ENCODE results near the gene EHMT1.

EHMT1 gene

DNA sequence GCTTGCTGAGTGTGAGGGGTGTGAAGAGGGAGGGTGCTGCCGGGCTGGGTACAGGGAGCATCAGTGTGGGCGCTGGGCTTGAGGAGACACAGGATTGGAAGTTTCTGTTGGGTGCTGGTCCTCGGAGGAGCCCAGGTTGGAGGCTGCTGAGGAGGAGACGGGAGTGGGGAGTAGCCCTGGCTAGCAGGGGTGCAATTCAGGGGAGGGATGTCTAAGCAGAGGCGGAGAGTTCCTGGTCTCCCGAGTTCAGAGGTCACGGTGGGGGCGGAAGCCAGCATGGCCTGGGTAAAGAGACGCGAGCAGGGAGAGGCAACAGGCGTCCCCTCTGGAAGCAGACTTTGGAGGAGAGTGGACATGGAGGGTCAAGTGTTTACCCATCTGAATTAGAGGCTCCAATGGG, 196.0 kb downstream of the EHMT1 start:
- DNase-seq, result no peak

DNA sequence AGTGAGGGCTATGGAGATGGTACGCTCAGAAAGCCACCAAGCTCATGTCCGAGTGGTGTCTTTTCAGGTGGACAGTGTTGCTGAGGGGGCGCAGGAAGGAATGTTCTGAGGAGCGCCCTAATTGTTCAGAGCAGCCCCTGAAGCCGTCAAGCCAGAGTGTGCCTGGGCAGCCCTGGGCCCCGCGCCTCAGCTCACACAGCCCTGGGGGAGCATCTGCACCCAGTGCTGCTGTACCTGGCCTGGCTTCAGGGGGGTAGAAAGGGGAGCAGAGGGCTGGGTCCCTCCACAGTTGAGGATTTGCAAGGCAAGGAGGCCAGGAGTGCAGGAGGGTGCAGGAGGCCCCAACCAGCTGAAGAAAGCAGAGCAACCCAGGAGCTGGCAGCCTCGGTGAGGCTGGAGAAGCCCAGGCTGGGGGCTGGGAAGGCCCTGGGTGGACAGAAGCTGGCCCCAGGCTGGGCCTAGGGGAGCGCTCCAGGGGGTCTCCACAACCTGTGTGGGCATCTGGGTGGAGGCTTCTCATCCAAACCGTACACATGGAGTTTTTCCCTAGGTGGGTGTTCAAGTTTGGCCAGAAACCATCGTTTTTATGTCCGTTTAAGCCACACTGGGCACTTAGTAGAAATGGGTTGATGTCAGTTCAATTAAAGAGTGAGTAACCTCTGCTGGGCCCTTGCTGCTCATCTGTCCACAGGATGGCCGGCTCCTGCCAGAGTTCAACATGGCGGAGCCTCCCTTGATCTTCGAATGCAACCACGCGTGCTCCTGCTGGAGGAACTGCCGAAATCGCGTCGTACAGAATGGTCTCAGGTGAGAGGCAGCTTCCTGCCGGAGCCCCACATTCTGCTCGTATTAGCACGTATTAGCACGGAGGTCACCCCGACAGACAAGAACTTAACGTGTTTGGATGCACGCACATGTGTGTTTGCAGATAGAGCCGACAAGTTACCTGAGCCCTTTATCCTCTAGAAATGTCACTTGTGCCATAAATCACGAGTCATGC, 196.8 kb downstream of the EHMT1 start:
- no peak for DNase-seq

DNA sequence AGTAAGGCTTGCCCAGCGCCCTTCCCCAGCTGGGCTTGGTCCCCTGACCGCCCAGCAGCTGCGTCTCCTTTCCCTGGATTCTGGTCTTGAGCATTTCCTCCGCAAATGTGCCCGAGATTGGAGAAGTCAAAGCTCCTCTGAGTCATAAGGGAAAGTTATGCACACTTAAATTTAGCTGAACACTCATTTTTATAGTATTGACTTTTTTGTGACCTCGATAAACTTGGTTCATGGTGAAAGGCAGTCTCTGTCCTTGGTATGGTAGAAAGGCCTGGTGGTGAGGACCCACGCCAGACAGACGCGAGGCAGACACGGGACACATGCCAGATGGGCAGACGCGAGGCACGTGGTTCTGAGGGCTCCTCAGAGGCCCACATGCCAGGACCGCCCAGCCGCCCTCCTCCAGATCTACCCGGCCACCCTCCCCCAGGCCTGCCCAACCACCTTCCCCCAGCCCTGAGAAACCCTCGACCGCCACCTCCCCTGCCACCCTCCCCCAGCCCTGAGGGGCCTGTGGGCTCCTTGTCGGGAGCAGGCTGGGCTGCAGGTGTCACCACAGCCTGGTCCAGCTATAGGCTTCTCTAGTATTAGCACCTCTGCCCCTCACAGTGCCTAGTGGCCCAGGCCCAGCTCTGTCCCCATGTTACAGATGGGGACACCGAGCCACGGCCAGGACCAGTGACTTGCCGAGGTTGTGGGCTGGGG, 197.9 kb downstream of the EHMT1 start:
- DNase-seq, result no peak

DNA sequence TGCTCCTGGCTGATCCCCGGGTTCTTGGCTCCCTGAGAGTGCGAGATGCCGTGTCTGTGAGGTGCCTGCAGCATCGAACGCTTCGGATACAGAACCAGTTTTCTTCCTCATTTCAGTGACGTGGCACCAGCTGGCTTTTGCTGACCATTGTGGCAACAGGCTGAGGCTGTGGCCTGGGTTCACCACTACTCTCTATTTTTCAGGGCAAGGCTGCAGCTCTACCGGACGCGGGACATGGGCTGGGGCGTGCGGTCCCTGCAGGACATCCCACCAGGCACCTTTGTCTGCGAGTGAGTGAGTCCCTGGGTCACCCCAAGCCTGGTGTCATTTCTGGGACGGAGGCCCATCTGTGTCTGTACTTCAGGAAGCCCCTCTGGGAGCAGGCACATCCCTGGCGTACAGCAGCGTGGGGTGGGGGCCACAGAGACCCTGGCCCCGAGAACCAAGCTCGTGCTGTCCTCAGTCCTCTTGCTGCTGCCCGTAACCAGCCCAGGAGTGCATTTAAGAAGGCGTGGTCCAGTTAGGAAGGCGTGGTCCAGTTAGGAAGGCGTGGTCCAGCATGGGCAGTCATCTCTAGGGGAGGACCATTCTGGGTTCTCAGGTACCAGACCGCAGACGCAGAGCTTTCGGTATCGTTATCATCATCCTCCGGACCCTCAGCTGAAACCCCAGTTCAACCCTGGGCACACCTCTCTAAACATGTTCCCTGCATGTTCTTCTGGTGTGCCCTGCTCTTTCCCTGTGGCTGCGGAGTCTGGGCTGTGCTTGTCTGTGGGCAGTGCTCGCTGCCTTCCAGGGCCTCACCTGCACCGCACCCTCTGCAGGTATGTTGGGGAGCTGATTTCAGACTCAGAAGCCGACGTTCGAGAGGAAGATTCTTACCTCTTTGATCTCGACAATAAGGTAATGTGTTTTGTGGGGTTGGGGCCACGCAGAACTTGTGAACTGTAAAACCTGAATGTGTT, 198.7 kb downstream of the EHMT1 start:
- no peak for DNase-seq

DNA sequence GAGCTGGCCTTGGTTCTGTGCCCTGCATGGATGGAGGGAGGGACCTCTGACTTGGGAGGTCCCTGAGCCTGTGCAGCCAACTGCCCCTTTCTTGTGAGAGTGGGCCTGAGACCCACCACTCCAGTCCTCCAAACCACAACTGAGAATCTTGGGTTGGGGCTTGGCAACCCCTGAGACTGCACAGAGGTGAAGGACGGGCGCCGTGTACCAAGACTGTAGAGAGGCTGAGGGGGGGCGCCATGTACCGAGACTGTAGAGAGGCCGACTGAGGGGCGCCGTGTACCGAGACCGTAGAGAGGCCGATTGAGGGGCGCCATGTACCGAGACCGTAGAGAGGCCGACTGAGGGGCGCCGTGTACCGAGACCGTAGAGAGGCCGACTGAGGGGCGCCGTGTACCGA, 199.5 kb downstream of the EHMT1 start:
- DNase-seq, result no peak

DNA sequence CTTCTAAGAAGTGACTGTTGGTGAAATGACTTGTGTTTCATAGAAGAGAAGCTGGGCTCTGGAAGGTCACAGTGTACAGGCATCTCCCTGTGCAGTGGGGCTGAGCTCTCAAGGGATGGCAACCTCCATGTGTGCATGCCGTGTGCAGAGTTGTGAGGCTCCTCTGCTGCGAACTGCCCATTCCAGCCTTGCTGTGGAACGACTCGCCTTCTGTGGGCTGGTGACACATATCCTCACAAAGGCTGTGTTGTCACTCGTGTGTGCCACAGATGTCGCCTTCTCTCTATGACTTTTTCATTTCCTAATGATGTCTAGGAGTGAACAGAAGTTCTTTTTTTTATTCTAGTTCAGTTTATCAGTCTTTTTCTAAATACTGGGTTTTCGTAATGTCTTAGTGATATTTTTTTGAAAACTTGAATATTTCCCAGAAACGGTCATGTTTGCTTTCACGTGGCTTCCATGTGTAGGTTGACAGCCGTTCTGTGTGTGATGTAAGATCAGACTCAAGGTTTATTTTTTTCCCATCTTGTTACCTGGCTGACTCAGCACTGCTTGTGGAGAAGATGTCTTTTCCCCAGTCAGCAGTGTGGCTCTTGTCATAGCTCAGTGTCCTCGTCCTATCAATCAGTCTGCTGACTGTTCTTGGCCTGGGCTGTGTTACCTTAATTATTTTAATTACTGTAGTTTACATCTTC, 201.5 kb downstream of the EHMT1 start:
- no peak for DNase-seq

DNA sequence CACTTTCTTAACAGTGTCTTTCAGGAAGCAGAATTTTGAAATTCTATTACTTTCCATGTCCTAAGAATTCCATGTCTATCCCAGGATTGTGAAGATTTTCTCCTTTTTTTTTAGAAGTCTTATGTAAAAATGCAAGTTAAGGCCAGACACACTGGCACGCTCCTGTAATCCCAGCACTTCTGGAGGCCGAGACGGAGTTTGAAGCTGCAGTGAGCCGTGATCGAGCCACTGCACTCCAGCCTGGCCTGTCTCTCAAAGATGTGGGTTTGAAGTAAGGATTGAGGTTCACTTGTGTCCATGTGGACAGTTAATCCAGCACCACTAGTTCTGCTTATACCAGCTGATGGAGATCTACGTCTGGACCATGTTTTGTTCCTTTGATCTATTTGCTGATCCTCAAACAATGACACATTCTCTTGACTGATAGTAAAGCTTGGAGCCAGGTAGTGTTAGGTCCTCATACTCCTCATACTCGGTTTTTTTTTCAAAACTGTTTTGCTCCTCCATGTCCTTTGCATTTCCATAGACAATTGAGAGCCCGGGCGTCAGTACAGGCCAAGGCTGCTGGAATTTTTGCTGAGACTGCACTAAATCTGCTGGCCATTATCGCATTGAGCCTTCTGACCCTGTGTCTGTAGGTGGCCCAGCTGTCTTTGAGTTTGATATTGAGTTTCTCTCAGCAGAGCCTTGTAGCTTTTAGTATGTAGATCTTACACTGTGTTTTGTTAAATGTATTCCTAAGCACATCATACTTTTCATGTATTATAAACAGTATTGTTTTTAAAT, 205.4 kb downstream of the EHMT1 start:
- DNase-seq, result no peak

DNA sequence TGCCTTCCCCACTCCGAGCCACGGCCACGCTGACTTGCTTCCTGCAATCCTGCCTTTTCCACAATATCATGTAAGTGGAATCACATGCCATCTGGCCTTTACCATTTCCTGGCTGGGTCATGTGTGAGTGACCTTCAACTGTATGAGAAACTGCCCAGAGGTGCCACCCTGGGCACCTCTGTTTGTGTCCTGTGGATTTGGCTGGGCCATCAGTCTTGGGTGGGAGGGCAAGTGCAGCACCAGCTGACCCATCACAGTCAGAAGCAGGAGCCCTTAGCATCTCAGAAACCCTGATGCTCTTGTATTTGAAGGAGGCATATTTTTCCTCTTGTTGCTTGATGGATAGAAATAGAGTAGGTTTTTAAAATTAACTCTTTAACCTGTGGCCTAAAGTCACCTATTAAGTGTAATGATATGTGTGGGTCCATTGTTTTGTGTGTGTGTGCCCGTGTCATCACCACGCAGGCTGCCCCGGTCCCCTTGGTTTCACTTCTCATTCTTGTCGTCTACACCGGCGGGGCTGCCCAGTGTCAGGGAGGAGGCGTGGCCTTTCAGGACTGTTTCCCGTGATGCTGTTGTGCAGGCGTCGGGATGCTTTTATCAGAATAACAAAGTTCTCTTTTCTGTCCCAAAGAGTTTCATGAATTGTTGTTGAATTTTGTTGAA, 206.7 kb downstream of the EHMT1 start:
- no peak for DNase-seq

DNA sequence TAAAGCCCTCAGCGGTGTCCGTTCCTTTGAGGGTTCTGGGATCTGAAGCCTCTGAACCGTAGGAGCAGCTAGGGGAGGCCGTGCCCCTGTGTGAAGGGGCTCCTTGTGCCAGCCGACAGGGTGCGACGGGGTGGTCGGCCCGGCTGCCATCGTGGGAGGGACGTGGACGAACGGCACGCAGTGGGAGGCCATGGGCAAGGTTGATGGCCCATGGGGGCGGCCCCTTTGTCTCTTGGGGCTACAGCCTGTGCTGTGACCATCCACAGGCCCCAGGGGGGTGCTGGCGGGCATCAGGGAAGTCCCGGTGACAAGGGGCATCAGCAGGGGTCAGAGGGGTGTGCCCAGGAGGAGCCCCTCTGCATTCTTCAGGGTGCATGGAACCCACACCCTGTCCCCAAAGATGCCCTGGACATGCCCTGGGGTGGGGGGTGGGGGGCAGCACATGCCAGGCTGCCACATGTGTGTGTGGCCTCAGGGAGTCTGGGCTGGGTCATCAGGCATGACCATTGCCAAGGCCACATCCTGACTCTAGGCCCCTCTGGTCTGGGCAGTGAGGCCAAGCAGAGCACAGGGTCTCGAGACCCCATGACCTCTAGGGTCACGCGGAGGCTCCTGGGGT, 209.2 kb downstream of the EHMT1 start:
- no peak for DNase-seq

DNA sequence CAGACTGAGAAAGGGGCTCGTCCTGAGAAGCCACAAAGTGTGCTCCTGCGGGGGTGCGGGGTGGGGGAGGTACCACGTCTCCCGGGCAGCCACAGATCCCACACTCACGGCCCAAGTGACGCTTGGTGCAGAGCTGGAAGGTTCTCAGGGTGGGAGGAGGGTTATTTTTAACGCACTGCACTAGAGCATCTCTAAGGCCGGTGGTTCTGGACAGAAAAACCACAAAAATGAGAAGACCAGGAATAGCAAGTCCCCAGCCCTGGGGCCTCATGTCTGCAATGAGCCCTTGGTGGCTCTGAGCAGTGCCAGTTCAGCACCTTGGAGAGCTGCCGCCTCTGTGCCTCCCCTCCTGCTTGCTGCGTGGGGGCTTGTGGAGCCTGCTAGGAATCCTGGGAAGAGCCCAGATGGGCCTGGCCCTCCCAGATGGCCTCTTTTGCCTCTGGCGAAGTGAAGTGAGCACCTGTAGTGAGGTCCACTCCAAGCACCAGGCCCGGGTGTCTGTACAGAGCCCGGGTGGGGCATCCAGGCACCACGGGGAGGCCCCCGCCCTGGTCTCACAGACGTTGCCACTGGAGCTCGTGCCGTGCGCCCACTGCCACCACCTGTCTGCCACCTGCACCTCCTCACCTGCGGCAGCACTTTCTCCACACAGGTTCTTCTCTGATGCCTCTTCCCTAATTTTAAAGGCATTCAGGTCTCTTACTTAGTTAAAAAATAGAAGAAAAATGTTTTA, 209.9 kb downstream of the EHMT1 start:
- no peak for DNase-seq

DNA sequence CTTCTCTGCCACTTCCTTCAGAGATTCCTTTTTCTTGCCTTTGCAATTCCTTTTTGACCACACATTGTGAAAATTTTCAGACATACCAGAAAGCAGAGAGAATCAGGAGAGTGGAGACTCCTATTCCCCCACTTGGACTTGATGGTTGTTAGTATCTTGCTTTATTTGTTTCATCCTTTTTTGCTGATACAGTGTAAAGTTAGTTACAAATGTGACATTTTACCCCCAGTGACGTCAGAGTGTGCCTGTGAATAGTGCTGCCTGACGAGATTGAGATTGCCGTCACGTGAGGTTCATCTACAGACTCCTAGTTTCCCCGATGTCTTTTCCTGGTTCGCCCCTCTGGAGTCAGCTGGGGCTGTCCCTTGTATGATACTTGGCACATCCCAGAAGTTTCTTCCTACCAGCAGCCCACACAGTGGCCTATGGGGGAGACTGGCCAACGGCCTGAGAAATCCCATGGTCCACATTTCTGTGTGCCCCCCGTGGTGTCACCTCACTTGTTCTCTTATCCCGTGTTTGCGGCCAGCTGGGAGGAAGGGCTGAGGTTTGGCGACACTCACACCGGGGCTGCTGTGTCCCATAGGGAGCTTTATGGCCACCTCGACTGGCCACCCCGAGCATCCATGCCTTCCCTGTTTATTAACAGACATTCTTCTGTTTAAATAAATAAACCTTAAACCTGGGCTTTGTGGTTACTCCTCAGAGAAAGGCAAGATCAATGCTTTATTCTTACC, 210.6 kb downstream of the EHMT1 start:
- no peak for DNase-seq

DNA sequence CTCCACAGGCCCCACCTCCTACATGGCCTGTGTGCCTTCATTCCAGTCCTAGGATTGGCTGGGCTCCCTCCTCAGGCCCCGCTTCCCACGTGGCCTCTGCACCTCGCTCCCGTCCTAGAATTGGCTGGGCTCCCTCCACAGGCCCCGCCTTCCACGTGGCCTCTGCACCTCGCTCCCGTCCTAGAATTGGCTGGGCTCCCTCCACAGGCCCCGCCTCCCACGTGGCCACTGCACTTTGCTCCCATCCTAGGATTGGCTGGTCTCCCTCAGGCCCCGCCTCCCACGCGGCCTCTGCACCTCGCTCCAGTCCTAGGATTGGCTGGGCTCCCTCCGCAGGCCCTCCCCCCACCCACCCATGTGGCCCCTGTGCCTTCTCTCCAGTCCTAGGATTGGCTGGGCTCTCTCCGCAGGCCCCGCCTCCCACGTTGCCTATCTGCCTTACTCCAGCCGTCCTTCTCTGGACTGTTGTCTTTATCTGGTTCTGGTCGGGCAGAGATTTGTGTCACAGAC, 213.4 kb downstream of the EHMT1 start:
- DNase-seq, result no peak

DNA sequence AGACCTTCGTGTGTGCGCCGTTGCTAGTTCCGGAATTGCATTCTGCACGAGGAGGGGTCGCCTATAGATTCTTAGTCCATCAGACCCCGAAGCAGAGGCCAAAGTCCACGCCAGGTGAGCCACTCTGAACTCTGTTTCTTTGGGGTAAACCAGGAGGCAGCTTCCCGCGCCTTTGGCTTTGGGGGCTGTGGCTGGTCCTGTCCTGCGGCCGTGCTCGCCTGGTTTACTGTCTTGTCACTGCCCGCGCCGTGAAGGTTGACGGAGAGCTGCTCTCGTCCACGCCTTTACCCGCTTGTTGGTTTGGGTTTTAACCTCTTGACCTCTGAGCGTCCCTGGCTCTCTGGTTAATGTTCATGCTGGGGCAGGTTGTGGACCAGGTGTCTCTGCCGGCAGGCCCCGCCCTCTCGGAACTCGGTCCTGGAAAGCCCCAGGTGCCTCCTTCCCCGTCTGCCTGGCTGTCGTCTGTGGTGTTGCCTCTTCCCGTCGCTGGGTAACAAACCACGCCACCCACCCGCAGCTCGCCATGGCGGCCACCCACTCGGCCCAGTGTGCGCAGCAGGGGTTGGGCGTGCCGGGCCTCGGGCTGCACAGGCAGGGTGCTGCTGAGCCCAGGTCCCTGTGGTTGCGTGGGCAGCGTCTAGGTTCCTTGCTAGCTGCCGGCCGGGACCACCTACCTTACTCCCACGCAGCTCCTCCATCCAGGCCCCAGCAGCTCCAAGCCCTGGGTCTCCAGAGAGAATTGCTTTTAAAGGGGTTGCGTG, 214.2 kb downstream of the EHMT1 start:
- no peak for DNase-seq

DNA sequence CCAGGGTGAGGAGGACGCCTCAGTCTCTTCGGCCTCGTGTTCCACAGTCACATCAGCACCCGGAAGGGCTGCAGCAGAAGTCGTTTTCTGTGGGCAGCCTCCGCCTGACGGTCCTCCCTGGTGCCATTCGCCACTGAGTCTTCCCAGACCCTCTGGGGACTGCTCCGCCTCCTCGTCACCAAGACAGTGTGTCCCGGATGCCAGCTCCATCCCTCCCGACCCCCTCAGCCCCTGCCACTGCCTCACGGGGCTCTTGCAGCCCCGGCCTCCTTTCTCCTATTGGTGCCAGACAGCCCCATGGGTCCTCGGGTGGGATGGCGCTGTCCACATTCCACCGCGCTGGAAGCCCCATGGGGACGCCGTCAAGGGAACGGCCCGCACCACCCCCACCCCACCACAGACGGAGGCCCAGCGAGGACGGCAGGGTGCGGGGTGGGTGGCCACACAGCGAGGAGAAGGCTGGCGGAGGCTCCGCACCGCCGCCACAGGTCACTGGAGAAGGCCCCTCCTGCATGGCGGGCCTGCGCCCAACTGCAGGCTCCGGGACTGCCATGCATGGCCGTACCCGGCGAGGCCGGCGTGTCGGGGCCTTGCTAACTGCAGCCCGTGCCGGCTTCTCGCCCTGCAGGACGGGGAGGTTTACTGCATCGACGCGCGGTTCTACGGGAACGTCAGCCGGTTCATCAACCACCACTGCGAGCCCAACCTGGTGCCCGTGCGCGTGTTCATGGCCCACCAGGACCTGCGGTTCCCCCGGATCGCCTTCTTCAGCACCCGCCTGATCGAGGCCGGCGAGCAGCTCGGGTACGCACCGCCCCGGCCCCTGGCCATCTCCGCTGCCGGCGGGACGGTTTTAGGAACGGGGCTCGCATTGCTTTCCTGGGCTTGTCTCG, 215.2 kb downstream of the EHMT1 start:
- DNase-seq, result no peak

DNA sequence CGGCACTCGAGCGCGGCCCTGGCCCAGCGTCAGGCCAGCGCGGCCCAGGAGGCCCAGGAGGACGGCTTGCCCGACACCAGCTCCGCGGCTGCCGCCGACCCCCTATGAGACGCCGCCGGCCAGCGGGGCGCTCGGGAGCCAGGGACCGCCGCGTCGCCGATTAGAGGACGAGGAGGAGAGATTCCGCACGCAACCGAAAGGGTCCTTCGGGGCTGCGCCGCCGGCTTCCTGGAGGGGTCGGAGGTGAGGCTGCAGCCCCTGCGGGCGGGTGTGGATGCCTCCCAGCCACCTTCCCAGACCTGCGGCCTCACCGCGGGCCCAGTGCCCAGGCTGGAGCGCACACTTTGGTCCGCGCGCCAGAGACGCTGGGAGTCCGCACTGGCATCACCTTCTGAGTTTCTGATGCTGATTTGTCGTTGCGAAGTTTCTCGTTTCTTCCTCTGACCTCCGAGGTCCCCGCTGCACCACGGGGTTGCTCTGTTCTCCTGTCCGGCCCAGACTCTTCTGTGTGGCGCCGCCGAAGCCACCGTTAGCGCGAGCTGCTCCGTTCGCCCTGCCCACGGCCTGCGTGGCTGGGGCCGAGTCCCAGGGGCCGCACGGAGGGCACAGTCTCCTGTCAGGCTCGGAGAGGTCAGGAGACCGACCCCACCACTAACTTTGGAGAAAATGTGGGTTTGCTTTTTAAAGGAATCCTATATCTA, 216.2 kb downstream of the EHMT1 start:
- DNase-seq, result no peak

DNA sequence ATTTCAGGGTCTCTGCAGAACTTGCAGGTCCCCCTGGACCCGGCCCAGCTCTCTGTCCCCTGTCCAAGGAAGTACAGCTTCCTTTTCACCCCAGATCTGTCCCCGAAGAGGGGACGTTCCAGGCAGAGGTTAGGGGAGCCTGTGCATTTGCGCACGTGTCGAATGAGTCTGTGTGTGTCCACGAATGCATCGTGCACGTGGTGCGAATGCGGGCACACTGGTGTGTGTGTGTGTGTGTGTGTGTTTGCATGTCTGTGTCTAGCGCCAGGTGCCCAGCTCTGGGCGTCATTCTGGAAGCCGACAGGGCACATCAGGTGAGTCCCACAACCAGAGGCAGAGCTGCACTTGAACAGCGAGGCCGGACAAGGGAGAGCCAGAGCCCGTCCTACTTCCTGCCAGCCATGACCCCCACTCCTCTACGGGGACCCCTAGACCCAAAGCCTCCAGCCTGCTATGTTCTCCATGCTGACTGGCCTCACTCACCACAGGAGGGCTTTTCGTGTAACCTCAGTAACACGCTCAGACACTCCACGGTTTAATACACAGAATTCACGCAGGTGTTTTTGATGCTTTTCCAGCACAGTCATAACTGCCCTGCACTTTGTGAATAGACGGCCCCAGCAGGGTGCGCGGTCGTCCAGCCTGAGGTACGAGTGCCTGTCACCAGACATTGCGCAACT, 217.5 kb downstream of the EHMT1 start:
- DNase-seq, result no peak

Measured in CD4-positive, alpha-beta T cell treated with Interleukin-12 subunit alpha and Interleukin-12 subunit beta, for 1 hour (primary cell).